RKO (cell line): ENCODE results near the gene BGN.

Experiments used
- DNase-seq: peaks from one replicate; pipeline ENCODE4 v3.0.0-alpha.2; 2016; ENCODE audit warnings: low spot score

BGN gene

DNA sequence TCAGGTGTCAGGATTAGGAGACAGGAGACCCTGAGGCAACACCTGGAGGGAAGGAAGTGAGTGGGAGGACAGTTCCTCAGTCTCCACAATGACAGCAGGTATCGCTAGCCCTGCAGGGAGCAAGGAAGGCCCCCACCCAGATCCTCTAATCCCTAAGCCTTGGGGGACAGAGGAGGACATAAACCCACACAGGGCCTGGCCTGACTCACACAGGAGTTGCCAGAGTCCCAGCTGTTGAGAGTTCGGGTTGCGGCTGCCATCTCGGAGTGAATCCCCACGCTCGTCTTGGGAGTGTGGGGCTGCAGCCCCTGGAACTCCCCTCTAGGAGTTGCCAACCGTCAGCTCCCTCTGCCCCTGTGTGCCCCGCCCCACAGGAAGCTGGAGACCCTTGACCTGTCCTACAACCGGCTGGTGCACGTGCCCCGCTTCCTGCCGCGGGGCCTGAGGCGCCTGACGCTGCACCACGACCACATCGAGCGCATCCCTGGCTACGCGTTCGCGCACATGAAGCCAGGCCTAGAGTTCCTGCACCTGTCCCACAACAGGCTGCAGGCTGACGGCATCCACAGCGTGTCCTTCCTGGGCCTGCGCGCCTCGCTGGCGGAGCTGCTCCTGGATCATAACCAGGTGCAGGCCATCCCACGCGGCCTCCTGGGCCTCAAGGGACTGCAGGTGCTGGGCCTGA is 9.2 kb upstream of the BGN start:
- DNase-seq, result no peak

- no peak for DNase-seq
Observed at GRCh38 chrX:153486171-153486570, 8.6 kb upstream of the BGN start.

DNA sequence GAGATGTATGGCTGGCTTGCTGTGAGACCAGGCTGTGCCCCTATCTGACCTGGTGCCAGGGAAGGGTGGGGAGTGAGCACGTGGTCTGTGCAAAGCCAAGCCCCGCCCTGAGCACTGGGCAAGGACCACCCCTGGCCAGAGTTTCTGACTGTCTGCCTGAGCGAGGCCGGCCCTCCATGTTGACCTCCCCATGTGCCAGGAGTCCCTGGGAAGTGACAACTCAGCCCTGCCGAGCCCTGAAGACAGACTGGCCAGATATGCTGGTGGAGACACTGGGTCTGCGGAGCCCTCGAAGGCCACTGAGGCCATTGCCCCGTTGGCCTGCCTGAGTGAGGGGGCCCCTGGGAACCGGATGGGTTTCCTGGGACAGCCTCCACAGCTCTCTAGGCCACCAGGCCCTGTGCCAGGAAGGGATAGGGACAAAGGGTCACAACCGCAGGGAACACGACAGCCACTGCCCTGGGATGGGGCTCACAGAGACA is 7.1 kb upstream of the BGN start:
- no peak for DNase-seq

DNA sequence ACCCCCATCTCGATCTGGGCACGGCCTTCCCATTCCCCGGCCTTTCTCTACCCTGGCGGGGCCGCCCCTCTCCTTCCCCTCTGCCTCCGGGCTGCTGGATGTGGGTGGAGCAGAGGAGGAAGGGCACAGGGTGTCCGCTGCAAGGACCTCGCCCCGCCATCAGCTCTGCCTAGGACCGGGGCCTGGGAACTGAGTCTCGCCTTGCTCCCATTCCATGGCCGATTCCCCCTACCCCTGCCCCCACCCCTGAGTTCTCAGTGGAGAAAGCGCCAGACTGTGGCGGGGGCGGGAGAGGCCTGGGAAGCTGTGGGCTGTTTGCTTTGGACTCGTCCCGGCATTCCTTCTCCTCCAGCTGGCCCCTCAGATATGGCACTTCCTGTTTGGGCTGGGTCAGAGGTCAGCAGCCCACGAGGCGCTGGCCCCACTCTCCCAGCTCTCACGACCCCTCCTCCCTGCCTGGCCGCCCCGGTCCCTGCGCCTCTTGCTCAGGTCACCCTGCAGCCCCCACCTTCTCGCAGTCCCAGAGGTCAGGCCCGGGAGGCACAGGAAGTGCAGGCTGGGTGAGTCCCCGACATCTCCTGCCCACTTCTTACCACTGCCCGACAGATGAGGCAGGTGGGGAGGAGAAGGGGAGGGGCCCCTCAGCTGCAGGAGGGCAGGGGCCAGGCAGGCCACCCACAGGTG is 6.4 kb upstream of the BGN start:
- DNase-seq, result no peak

DNA sequence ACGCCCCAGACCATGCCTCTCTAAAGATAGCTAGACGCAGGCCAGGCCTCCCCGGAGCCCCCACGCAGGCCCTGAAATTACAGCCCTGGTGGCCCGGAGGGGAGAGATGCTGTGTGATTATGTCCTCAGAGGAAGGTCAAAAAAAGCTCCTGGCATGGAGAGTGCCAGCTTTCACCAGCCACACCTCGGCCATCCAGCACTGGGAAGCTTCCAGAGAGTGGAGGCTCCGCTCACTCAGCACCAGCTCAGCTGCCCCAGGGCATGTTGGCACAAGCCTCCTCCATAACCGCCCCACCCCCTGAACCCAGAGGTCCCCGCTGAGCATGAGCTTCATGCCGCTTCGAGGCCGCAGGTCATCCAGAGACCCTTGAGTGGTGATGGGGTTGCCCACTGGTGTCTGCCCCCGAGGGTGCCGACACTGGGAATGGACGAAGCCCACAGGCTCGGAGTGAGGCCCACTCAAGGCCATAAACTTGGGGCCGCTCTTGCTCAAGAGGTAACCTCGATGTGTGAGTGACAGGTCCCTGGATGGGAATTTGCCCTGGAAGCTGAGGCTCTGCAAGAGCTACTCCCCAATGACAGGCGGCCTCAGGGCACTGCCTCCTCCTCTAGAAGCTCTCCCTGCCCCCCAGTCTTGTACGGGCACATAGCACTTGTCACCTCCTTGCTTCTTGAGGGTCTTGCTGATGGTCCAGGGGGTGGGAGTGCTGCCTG is 4.4 kb upstream of the BGN start:
- DNase-seq, result no peak

GRCh38 chrX:153491351-153491914 is 3.3 kb upstream of the BGN start:
- DNase-seq, result no peak

DNA sequence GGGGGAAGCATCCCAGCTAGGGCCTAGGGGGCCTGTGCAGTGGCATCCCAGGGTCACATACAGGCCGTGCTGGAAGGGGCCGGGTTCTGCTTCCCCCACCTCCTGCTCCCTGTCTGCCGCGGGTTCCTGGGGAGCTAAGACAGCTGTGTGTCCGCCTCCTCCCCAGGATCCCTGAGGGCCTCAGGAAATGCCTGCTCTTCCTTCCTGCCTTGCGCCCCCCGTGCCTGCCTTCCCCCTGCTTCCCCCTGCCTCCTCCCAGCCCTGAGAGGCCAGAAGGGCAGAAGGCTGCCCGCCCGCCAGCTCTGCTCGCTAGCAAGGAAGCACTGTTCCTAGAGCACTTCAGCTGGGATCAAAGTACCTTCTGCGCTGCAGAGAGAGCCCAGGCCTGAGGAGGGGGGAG is 2.9 kb upstream of the BGN start:
- DNase-seq, result no peak

- DNase-seq, result no peak
Observed at GRCh38 chrX:153492543-153492942, 2.2 kb upstream of the BGN start.

- no peak for DNase-seq
Observed at GRCh38 chrX:153493085-153493484, 1.7 kb upstream of the BGN start.

DNA sequence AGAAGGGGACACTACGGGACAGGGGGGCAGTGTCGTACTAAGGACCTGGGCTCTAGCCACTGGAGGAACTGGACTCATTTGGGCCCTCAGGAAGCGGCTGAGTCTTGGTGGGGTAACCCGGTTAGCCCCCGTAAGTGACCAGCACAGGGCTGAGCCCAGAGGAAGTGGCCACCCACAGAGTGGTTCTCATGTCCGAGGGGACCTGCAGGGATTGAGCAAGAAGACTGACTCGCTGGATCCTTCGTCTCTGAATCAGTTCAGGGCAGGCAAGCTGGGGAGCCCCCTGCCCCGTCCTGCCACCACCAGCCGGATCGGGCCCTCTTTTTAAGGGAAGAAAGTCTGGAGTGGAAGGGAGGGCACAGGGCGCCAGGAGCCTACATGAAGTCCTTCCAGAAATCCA is 719 bp upstream of the BGN start:
- DNase-seq, result no peak

DNA sequence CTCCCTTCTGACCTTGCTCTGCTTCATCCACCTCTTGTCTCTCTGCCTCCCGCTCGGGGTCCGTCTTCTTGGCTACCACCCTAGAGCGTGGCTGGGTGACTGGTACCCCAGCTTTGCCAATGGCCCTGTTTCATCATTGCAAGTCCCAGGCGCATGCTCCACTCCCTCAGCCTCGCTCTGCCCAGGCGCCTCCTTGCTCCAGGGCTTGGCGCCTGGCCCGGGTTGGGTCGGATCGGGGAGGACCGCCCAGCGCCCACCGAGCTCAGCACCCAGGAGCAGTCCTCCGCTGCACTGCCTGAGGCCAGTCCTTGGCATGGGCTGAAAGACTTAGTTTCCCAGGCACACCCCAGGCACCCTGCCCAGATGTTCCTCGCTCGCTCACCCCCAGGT is 577 bp downstream of the BGN start:
- no peak for DNase-seq

- no peak for DNase-seq
Observed at GRCh38 chrX:153495903-153496589, 1.3 kb downstream of the BGN start.

DNA sequence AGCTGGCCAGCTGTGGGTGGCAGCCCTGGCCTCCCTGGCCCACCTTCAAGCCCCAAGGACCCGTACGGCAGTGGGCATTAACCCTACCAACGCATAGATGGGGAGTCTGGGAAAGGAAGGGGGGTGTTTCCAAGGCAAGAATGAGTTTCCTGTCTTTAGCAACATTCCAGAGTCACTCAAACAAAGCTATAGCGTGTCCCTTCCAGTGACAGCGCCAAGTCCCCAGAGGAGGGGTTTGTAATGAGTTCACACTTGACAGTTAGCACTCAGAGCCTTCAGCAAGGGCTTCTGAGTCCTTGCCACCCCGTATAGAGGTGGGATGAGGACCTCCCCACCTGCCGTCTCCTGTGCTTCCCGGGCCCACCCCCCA is 1.8 kb downstream of the BGN start:
- DNase-seq, result no peak

DNA sequence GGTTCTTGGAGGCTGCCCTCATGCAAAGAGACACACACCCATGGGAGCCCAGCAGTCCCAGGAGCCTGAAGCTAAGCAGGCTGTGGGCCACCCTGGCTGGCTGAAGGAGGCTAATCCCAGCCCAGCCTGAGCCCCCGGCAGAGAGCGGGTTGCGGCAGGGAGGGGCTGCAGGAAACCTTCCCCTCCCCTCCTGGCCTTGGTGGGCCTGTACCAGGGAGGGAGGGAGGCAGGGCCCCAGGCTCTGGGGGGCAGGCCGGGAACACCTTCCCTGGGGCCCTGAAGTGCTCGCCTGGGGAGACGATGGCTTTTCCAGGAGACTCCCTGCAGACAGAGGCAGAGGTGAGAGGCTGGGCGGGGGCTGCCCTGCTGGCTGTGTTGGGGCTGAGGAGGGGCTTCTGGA is 3.7 kb downstream of the BGN start:
- no peak for DNase-seq

GRCh38 chrX:153499341-153499740 is 4.6 kb downstream of the BGN start:
- no peak for DNase-seq

DNA sequence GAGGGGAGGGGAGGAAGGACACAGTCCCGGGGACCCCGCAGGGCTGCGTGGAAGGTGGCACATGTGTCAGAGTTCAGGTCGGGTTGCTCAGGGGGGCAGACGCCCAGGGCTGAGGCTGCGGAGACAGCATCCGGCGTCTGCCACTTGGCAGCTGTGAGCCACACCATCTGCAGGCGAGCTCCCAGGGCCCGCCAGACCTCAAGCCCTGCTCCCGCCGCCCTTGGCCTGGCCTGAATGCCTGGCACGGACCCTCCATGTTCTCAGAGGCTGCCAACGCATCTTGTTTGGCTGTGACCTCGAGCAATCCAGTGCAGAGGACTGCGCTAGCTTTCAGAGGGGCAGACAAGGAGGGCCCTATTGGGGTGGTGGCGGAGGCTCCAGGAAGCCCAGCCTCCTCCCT is 5.1 kb downstream of the BGN start:
- DNase-seq, result no peak

GRCh38 chrX:153500676-153501280 is 6.0 kb downstream of the BGN start:
- DNase-seq, result no peak

GRCh38 chrX:153501530-153501929 is 6.8 kb downstream of the BGN start:
- DNase-seq, result no peak

- DNase-seq, result no peak
Observed at GRCh38 chrX:153502131-153502530, 7.4 kb downstream of the BGN start.

DNA sequence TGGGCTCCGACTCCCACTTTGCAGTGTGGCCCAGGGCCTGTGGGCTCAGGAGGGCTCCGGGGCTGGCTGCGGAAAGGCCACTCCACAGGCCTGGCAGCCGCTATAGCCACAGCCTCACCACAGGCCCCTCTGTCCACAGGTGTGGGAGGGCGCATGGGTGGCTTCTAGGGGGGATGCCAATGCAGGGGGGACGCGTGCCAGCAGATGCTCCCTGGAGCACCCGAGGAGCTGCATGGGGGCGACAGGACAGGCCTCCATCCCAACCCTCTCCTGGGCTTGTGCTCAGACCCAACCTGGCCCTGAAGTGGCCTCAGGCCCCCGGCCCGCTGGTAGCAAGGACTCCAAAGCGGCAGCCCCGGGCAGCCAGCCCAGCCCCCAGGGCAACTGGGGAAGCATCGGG is 8.0 kb downstream of the BGN start:
- no peak for DNase-seq

- DNase-seq, result no peak
Observed at GRCh38 chrX:153504445-153505016, 9.8 kb downstream of the BGN start.

- DNase-seq, result no peak
Observed at GRCh38 chrX:153505361-153505760, 10.6 kb downstream of the BGN start.
